GM18517 (cell line): ENCODE data around the gene AADACL3.
"Not testable (repeated sequence)": the region's sequence is repeated elsewhere in the genome, so short reads cannot be mapped to it uniquely, and the experiment has no call there.

Experiments
- ATAC-seq: cut with Tn5 transposase; IDR thresholded peaks from one replicate; pipeline ENCODE4 v1.9.1; 2021; ENCODE audit warnings: mild to moderate bottlenecking, moderate library complexity; ENCODE audit not compliant: unreplicated experiment

AADACL3 gene

GRCh38 chr1:12713651-12714050 is 2.3 kb upstream of the AADACL3 start:
- not testable (repeated sequence) for ATAC-seq

GRCh38 chr1:12714710-12715475 is 1.0 kb upstream of the AADACL3 start:
- no peak for ATAC-seq

- no peak for ATAC-seq
These were observed 1.5 kb downstream of the AADACL3 start for GRCh38 chr1:12717301-12717838.

GRCh38 chr1:12722626-12723025 is 6.7 kb downstream of the AADACL3 start:
- no peak for ATAC-seq

- no peak for ATAC-seq
These were observed 12.5 kb downstream of the AADACL3 start for GRCh38 chr1:12728391-12728790.

GRCh38 chr1:12730156-12730555 is 14.2 kb downstream of the AADACL3 start:
- no peak for ATAC-seq

- not testable (repeated sequence) for ATAC-seq
These were observed 15.2 kb downstream of the AADACL3 start for GRCh38 chr1:12731084-12731483.

GRCh38 chr1:12734651-12735050 is 18.7 kb downstream of the AADACL3 start:
- no peak for ATAC-seq

GRCh38 chr1:12738934-12739333 is 23.0 kb downstream of the AADACL3 start:
- ATAC-seq, result no peak

- no peak for ATAC-seq
These were observed 23.7 kb downstream of the AADACL3 start for GRCh38 chr1:12739613-12740012.

GRCh38 chr1:12741946-12742345 is 26.0 kb downstream of the AADACL3 start:
- no peak for ATAC-seq

GRCh38 chr1:12745126-12745991 is 29.4 kb downstream of the AADACL3 start:
- no peak for ATAC-seq

GRCh38 chr1:12745992-12746323 is 30.0 kb downstream of the AADACL3 start, which contains the start of gene CFAP107:
Gene CFAP107, plus strand, starts transcription at chr1:12746200. Its CDS starts 231 bp downstream, at chr1:12746431.
- ATAC-seq, result no peak

GRCh38 chr1:12748778-12749355 is 33.0 kb downstream of the AADACL3 start:
- no peak for ATAC-seq

- no peak for ATAC-seq
These were observed 38.8 kb downstream of the AADACL3 start for GRCh38 chr1:12754738-12755137.

GRCh38 chr1:12756273-12756672 is 40.4 kb downstream of the AADACL3 start:
- no peak for ATAC-seq

GRCh38 chr1:12756768-12757413 is 41.0 kb downstream of the AADACL3 start:
- no peak for ATAC-seq

GRCh38 chr1:12757836-12758235 is 41.9 kb downstream of the AADACL3 start:
- ATAC-seq, result no peak

- no peak for ATAC-seq
These were observed 44.4 kb downstream of the AADACL3 start for GRCh38 chr1:12760256-12760795.

- no peak for ATAC-seq
These were observed 45.9 kb downstream of the AADACL3 start for GRCh38 chr1:12761781-12762180.

GRCh38 chr1:12762766-12763165 is 46.9 kb downstream of the AADACL3 start:
- ATAC-seq, result no peak
